ENCODE measurements around the gene ZC3H10. TPM values are rescaled to one million over a fixed set of nuclear protein-coding genes. Genes with fewer than 3 reads are reported as not detected.
A peak's percentile ranks its signal among the peaks of the same experiment; 100 is the strongest.

Gene ZC3H10
- total and polyA plus RNA-seq, 2 of the 13 experiments (the other 11 are each of a cell fraction or from before 2014, with no cell fraction given), result 0.70 to 2.3 TPM

- TF ChIP-seq ZNF710 (CRISPR knock-in tag; IDR thresholded peaks at IDR 0.05; ENCODE audit: borderline replicate concordance) (no peak), TAF15 (IDR thresholded peaks at IDR 0.05; ENCODE audit: low read depth, low read length, poor library complexity, severe bottlenecking) (no peak), KLF12 (CRISPR knock-in tag; IDR thresholded peaks at IDR 0.05; ENCODE audit: borderline replicate concordance) (no peak), ZFP36L2 (CRISPR knock-in tag; IDR thresholded peaks at IDR 0.05) (no peak), MAFF (IDR thresholded peaks at IDR 0.05; ENCODE audit: low read depth, low read length) (no peak), FOXA1 (IDR thresholded peaks at IDR 0.05) (no peak), FOXA1 (CRISPR knock-in tag; IDR thresholded peaks at IDR 0.05) (peak; percentile 55; the same call in 1 of the 2 replicates), ZSCAN9 (CRISPR knock-in tag; IDR thresholded peaks at IDR 0.05; ENCODE audit: borderline replicate concordance) (no peak), IKZF1 (IDR thresholded peaks at IDR 0.05) (no peak), ZNF407 (CRISPR knock-in tag; IDR thresholded peaks at IDR 0.05; ENCODE audit: not compliant biosample characterization) (no peak), TEAD3 (CRISPR knock-in tag; optimal IDR thresholded peaks at IDR 0.05; ENCODE audit: borderline replicate concordance) (peak; percentile 25), FOSL2 (CRISPR knock-in tag; IDR thresholded peaks at IDR 0.05) (no peak)
- TF ChIP-seq, protein P1, sequence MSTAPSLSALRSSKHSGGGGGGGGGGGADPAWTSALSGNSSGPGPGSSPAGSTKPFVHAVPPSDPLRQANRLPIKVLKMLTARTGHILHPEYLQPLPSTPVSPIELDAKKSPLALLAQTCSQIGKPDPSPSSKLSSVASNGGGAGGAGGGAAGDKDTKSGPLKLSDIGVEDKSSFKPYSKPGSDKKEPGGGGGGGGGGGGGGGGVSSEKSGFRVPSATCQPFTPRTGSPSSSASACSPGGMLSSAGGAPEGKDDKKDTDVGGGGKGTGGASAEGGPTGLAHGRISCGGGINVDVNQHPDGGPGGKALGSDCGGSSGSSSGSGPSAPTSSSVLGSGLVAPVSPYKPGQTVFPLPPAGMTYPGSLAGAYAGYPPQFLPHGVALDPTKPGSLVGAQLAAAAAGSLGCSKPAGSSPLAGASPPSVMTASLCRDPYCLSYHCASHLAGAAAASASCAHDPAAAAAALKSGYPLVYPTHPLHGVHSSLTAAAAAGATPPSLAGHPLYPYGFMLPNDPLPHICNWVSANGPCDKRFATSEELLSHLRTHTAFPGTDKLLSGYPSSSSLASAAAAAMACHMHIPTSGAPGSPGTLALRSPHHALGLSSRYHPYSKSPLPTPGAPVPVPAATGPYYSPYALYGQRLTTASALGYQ (CRISPR knock-in tag; IDR thresholded peaks at IDR 0.05), result no peak
- TF ChIP-seq, protein P2, sequence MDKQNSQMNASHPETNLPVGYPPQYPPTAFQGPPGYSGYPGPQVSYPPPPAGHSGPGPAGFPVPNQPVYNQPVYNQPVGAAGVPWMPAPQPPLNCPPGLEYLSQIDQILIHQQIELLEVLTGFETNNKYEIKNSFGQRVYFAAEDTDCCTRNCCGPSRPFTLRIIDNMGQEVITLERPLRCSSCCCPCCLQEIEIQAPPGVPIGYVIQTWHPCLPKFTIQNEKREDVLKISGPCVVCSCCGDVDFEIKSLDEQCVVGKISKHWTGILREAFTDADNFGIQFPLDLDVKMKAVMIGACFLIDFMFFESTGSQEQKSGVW (CRISPR knock-in tag; IDR thresholded peaks at IDR 0.05; ENCODE audit: borderline replicate concordance), result no peak
- TF ChIP-seq, protein P3, sequence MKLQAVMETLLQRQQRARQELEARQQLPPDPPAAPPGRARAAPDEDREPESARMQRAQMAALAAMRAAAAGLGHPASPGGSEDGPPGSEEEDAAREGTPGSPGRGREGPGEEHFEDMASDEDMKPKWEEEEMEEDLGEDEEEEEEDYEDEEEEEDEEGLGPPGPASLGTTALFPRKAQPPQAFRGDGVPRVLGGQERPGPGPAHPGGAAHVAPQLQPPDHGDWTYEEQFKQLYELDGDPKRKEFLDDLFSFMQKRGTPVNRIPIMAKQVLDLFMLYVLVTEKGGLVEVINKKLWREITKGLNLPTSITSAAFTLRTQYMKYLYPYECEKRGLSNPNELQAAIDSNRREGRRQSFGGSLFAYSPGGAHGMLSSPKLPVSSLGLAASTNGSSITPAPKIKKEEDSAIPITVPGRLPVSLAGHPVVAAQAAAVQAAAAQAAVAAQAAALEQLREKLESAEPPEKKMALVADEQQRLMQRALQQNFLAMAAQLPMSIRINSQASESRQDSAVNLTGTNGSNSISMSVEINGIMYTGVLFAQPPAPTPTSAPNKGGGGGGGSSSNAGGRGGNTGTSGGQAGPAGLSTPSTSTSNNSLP (IDR thresholded peaks at IDR 0.05; ENCODE audit: low read depth, low read length), result no peak
- TF ChIP-seq, protein P4, sequence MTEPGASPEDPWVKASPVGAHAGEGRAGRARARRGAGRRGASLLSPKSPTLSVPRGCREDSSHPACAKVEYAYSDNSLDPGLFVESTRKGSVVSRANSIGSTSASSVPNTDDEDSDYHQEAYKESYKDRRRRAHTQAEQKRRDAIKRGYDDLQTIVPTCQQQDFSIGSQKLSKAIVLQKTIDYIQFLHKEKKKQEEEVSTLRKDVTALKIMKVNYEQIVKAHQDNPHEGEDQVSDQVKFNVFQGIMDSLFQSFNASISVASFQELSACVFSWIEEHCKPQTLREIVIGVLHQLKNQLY (CRISPR knock-in tag; IDR thresholded peaks at IDR 0.05), result no peak
Measured at GRCh38 chr12:56122637-56123036, 4.6 kb downstream of the ZC3H10 start (continued).

Measured in HepG2 (cell line).